HepG2 (cell line): ENCODE measurements around the gene STK32C. TPM values are rescaled to one million over a fixed set of nuclear protein-coding genes. Genes with fewer than 3 reads are reported as not detected.

Experiments used
- ATAC-seq: fragments of 200-7000 bp; cut with Tn5 transposase; 3 replicates; pipeline ENCODE4 v1.9.1; 2020; ENCODE audit warnings: mild to moderate bottlenecking, moderate library complexity
- BruUV-seq: library from RNA; stranded (reverse); fragments of 400-500 nt; replicated peaks from 2 replicates; lab custom pipeline; 2021; lab: Mats Ljungman, UMichigan
- CTCF ChIA-PET: fragments of 300-600 bp; formaldehyde crosslinking; extraction: SDS; loops from one replicate; lab custom pipeline; 2021; ENCODE audit warnings: low total read pairs, inconsistent platforms, low intra/inter-chr PET ratio; lab: Yijun Ruan, JAX
- POLR2A ChIA-PET: fragments of 350-600 bp; sonication (Branson Sonifier 250); formaldehyde crosslinking; loops from one replicate; lab custom pipeline; 2020; ENCODE audit warnings: antibody characterized with exemption, inconsistent platforms; lab: Yijun Ruan, JAX
- DNase-seq: peaks from one replicate; pipeline ENCODE4 v3.0.0-alpha.2; 2015; ENCODE audit warnings: low spot score
- FAIRE-seq: peaks from 3 replicates; lab custom pipeline; 2011; peaks lifted over from hg19 to GRCh38; lab: Jason Lieb, UNC
- H2AFZ ChIP-seq: one replicate; pipeline ENCODE4 v1.6.1; 2011; ENCODE audit warnings: low read length, inconsistent platforms
- H3K27ac ChIP-seq: fragments of 300-600 bp; 3 replicates; pipeline ENCODE4 v1.8.0; 2011; ENCODE audit warnings: mixed run types, mild to moderate bottlenecking, mixed read lengths, low read length, inconsistent platforms; ENCODE audit not compliant: insufficient read depth; ENCODE audit errors: extremely low read length
- H3K27me3 ChIP-seq, 2 experiments: fragments of 200-600 bp in 1 of 2; 2 replicates in 1 of 2; 3 replicates in 1 of 2; pipeline versions ENCODE4 v1.6.0 to v1.8.0; 2011; ENCODE audit warnings: low read length in 2 of 2, mild to moderate bottlenecking in 2 of 2, moderate library complexity in 2 of 2, inconsistent platforms in 1 of 2; ENCODE audit not compliant: insufficient read depth in 2 of 2, control insufficient read depth in 1 of 2
- H3K36me3 ChIP-seq, 2 experiments: fragments of 200-600 bp in 1 of 2; replicated peaks in 1 of 2; 2 replicates in 1 of 2; 3 replicates in 1 of 2; pipeline versions ENCODE4 v1.5.1 to v1.8.0; 2011; ENCODE audit warnings: low read length in 2 of 2, inconsistent platforms in 1 of 2; ENCODE audit not compliant: insufficient read depth in 2 of 2, control insufficient read depth in 1 of 2
- H3K4me1 ChIP-seq: 2 replicates; pipeline ENCODE4 v1.5.1; 2012; ENCODE audit warnings: low read length, inconsistent platforms; ENCODE audit not compliant: insufficient read depth
- H3K4me2 ChIP-seq: 2 replicates; pipeline ENCODE4 v1.6.0; 2011; ENCODE audit warnings: low read depth, low read length, inconsistent platforms
- H3K4me3 ChIP-seq, 3 experiments: fragments of 200-600 bp in 1 of 3; sonication (generic), shearing (Covaris generic) in 1 of 3; replicated peaks in 1 of 3; 2 replicates each; pipeline ENCODE4 v1.5.1; 2011 to 2016; ENCODE audit warnings: low read length in 3 of 3, inconsistent platforms in 2 of 3, low read depth in 2 of 3, mild to moderate bottlenecking in 2 of 3, control low read depth in 1 of 3, mixed read lengths in 1 of 3; ENCODE audit not compliant: insufficient read depth in 1 of 3
- H3K79me2 ChIP-seq: one replicate; pipeline ENCODE4 v1.6.1; 2011; ENCODE audit warnings: low read length, inconsistent platforms; ENCODE audit not compliant: insufficient read depth
- H3K9ac ChIP-seq: 2 replicates; pipeline ENCODE4 v1.6.0; 2011; ENCODE audit warnings: mild to moderate bottlenecking, low read depth, low read length, inconsistent platforms; ENCODE audit not compliant: insufficient read depth
- H3K9me3 ChIP-seq: 2 replicates; pipeline ENCODE4 v1.5.1; 2012; ENCODE audit warnings: mild to moderate bottlenecking, low read length
- H4K20me1 ChIP-seq: 2 replicates; pipeline ENCODE4 v1.6.0; 2011; ENCODE audit warnings: inconsistent platforms, mild to moderate bottlenecking, low read length, moderate library complexity; ENCODE audit not compliant: insufficient read depth
- HMG20B ChIP-seq: conservative IDR thresholded peaks from 2 replicates; pipeline ENCODE4 v1.6.1; 2016; ENCODE audit warnings: missing genetic modification reagents, missing compliant biosample characterization
- HNRNPH1 ChIP-seq: fragments of 200-400 bp; formaldehyde crosslinking; optimal IDR thresholded peaks from 2 replicates; pipeline ENCODE3; 2017; ENCODE audit warnings: mild to moderate bottlenecking, low read depth, low read length
- KDM3A ChIP-seq: IDR thresholded peaks from 2 replicates; pipeline ENCODE4 v1.6.1; 2018; ENCODE audit warnings: low read depth, missing compliant biosample characterization
- KDM5B ChIP-seq: sonication (generic); formaldehyde crosslinking; IDR thresholded peaks from 2 replicates; pipeline ENCODE4 v1.4.0; 2020; ENCODE audit warnings: missing genetic modification reagents, mild to moderate bottlenecking, borderline replicate concordance
- SMARCC2 ChIP-seq: fragments of 450-650 bp; IDR thresholded peaks from 2 replicates; pipeline ENCODE4 v1.6.1; 2017; ENCODE audit warnings: antibody characterized with exemption, mild to moderate bottlenecking
- SP2 ChIP-seq: sonication (generic); formaldehyde crosslinking; IDR thresholded peaks from 2 replicates; pipeline ENCODE4 v1.5.1; 2020; ENCODE audit warnings: mild to moderate bottlenecking, missing genetic modification reagents
- YEATS4 ChIP-seq: sonication (generic); formaldehyde crosslinking; IDR thresholded peaks from 2 replicates; pipeline ENCODE4 v1.4.0; 2020; ENCODE audit warnings: missing genetic modification reagents, borderline replicate concordance
- YY1 ChIP-seq: IDR thresholded peaks from 2 replicates; pipeline ENCODE4 v1.6.1; 2011; ENCODE audit warnings: low read length, low read depth, moderate library complexity, mild to moderate bottlenecking; ENCODE audit not compliant: insufficient read depth, insufficient replicate concordance
- ZBTB20 ChIP-seq: sonication (generic); formaldehyde crosslinking; IDR thresholded peaks from 2 replicates; pipeline ENCODE4 v1.8.1; 2023; ENCODE audit warnings: missing genetic modification reagents, low read depth, mild to moderate bottlenecking, borderline replicate concordance
- ZNF136 ChIP-seq: sonication (generic); formaldehyde crosslinking; IDR thresholded peaks from 2 replicates; pipeline ENCODE4 v1.8.1; 2022; ENCODE audit warnings: low read depth, mild to moderate bottlenecking, moderate library complexity, missing genetic modification reagents
- ZNF230 ChIP-seq: sonication (generic); formaldehyde crosslinking; IDR thresholded peaks from 2 replicates; pipeline ENCODE4 v1.4.0; 2020; ENCODE audit warnings: mild to moderate bottlenecking, missing genetic modification reagents
- ZNF264 ChIP-seq: sonication (generic); formaldehyde crosslinking; IDR thresholded peaks from 2 replicates; pipeline ENCODE4 v1.4.0; 2020; ENCODE audit warnings: missing genetic modification reagents
- WGBS: methylation state at CpG from one replicate; pipeline ENCODE4 v1.1.6; 2017; ENCODE audit warnings: low lambda C conversion rate; 5-methylcytosine and 5-hydroxymethylcytosine counted together
- in situ Hi-C: cut with HindIII; loops from 2 replicates; pipeline ENCODE4 v1.10.0; 2017; ENCODE audit warnings: low pct_unique_long_range_greater_than_20kb; ENCODE audit not compliant: extremely low pct_ligation_motif_present
- intact Hi-C: fragments of 100-400 bp; cut with micrococcal nuclease; formaldehyde crosslinking; loops from one replicate; pipeline ENCODE4 v1.10.0; 2022; ENCODE audit not compliant: unreplicated experiment
- polyA plus RNA-seq, 8 experiments: library from polyadenylated mRNA; depleted of rRNA in 3 of 8; stranded (reverse) in 7 of 8; unstranded in 1 of 8; fragments of >200 nt; fragmentation: Illumina TruSeq in 4 of 8; extraction: Trizol in 4 of 8; gene quantifications; 2 replicates each; pipeline versions ENCODE4 v1.2.1 to v1.2.3, GENCODE V29; 2011 to 2016; ENCODE audit warnings: low read depth in 4 of 8, missing spikeins in 1 of 8, mixed read lengths in 1 of 8; ENCODE audit not compliant: insufficient read depth in 1 of 8
- total RNA-seq, 5 experiments: library from RNA; depleted of rRNA; stranded (reverse); fragments of >200 nt; fragmentation: Illumina TruSeq; extraction: Trizol; gene quantifications; 2 replicates each; pipeline ENCODE4 v1.2.3, GENCODE V29; 2016; ENCODE audit warnings: low read depth in 1 of 5
- TF ChIP-seq, protein P1 (sequence below): IDR thresholded peaks from 2 replicates; pipeline ENCODE4 v1.4.0; 2020; ENCODE audit warnings: mild to moderate bottlenecking, missing genetic modification reagents
- TF ChIP-seq, protein P2 (sequence below): sonication (generic); formaldehyde crosslinking; IDR thresholded peaks from 2 replicates; pipeline ENCODE4 v1.4.0; 2020; ENCODE audit warnings: low read depth, missing genetic modification reagents
- TF ChIP-seq, protein P3 (sequence below): IDR thresholded peaks from 2 replicates; pipeline ENCODE4 v1.6.1; 2016; ENCODE audit warnings: missing compliant biosample characterization, missing genetic modification reagents, borderline replicate concordance

The STK32C gene
- total and polyA plus RNA-seq, 2 of the 13 experiments (the other 11 are each of a cell fraction or from before 2014, with no cell fraction given) = 10.9 to 19.4 TPM

GRCh38 chr10:132201111-132201969, 106.4 kb downstream of the STK32C start:
- peaks cover 3 to 7% of the 10 kb centered on the region in 2 experiments; a peak in 3 of 5 replicates for H3K27me3 ChIP-seq
- POLR2A ChIA-PET = no interaction called here
- no peak overlapping the region for H3K4me2 ChIP-seq
- ATAC-seq (no peak), DNase-seq (no peak), FAIRE-seq (no peak)
- no peak overlapping the region for H3K27ac ChIP-seq
- H3K36me3 ChIP-seq = no peaks in the 10 kb centered on the region
- 64% methylated on average over 16 of the region's 35 CpGs for WGBS
- H3K4me3 ChIP-seq = no peak overlapping the region
- no TSS peak for BruUV-seq
- CTCF ChIA-PET = no interaction called here
- in situ Hi-C loops (no loop called here), intact Hi-C loops (no loop called here)
- no peak overlapping the region for H3K9ac ChIP-seq
- no peaks in the 10 kb centered on the region for H3K79me2 ChIP-seq
- H3K9me3 ChIP-seq = no peaks in the 10 kb centered on the region
- H4K20me1 ChIP-seq = no peaks in the 10 kb centered on the region; the same call in 1 of the 2 replicates
- no peak overlapping the region for H2AFZ ChIP-seq
- peaks cover 12% of the 10 kb centered on the region for H3K4me1 ChIP-seq
- TF ChIP-seq YY1 (no peak), HNRNPH1 (no peak), ZNF136 (no peak), ZBTB20 (CRISPR knock-in tag) (no peak), YEATS4 (CRISPR knock-in tag) (no peak), HMG20B (no peak), ZNF230 (no peak), KDM3A (CRISPR knock-in tag) (no peak), ZNF264 (CRISPR knock-in tag) (no peak), SP2 (no peak), SMARCC2 (no peak), KDM5B (CRISPR knock-in tag) (no peak)
- TF ChIP-seq, protein P1, sequence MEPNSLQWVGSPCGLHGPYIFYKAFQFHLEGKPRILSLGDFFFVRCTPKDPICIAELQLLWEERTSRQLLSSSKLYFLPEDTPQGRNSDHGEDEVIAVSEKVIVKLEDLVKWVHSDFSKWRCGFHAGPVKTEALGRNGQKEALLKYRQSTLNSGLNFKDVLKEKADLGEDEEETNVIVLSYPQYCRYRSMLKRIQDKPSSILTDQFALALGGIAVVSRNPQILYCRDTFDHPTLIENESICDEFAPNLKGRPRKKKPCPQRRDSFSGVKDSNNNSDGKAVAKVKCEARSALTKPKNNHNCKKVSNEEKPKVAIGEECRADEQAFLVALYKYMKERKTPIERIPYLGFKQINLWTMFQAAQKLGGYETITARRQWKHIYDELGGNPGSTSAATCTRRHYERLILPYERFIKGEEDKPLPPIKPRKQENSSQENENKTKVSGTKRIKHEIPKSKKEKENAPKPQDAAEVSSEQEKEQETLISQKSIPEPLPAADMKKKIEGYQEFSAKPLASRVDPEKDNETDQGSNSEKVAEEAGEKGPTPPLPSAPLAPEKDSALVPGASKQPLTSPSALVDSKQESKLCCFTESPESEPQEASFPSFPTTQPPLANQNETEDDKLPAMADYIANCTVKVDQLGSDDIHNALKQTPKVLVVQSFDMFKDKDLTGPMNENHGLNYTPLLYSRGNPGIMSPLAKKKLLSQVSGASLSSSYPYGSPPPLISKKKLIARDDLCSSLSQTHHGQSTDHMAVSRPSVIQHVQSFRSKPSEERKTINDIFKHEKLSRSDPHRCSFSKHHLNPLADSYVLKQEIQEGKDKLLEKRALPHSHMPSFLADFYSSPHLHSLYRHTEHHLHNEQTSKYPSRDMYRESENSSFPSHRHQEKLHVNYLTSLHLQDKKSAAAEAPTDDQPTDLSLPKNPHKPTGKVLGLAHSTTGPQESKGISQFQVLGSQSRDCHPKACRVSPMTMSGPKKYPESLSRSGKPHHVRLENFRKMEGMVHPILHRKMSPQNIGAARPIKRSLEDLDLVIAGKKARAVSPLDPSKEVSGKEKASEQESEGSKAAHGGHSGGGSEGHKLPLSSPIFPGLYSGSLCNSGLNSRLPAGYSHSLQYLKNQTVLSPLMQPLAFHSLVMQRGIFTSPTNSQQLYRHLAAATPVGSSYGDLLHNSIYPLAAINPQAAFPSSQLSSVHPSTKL = no peak
- TF ChIP-seq, protein P2, sequence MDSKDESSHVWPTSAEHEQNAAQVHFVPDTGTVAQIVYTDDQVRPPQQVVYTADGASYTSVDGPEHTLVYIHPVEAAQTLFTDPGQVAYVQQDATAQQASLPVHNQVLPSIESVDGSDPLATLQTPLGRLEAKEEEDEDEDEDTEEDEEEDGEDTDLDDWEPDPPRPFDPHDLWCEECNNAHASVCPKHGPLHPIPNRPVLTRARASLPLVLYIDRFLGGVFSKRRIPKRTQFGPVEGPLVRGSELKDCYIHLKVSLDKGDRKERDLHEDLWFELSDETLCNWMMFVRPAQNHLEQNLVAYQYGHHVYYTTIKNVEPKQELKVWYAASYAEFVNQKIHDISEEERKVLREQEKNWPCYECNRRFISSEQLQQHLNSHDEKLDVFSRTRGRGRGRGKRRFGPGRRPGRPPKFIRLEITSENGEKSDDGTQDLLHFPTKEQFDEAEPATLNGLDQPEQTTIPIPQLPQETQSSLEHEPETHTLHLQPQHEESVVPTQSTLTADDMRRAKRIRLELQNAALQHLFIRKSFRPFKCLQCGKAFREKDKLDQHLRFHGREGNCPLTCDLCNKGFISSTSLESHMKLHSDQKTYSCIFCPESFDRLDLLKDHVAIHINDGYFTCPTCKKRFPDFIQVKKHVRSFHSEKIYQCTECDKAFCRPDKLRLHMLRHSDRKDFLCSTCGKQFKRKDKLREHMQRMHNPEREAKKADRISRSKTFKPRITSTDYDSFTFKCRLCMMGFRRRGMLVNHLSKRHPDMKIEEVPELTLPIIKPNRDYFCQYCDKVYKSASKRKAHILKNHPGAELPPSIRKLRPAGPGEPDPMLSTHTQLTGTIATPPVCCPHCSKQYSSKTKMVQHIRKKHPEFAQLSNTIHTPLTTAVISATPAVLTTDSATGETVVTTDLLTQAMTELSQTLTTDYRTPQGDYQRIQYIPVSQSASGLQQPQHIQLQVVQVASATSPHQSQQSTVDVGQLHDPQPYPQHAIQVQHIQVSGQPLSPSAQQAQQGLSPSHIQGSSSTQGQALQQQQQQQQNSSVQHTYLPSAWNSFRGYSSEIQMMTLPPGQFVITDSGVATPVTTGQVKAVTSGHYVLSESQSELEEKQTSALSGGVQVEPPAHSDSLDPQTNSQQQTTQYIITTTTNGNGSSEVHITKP = no peak
- TF ChIP-seq, protein P3, sequence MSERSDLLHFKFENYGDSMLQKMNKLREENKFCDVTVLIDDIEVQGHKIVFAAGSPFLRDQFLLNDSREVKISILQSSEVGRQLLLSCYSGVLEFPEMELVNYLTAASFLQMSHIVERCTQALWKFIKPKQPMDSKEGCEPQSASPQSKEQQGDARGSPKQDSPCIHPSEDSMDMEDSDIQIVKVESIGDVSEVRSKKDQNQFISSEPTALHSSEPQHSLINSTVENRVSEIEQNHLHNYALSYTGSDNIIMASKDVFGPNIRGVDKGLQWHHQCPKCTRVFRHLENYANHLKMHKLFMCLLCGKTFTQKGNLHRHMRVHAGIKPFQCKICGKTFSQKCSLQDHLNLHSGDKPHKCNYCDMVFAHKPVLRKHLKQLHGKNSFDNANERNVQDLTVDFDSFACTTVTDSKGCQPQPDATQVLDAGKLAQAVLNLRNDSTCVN (CRISPR knock-in tag) = no peak
